ENCODE results near the gene MEGF8. TPM values are rescaled to one million over a fixed set of nuclear protein-coding genes. Genes with fewer than 3 reads are reported as not detected.
A peak's percentile ranks its signal among the peaks of the same experiment; 100 is the strongest.

MEGF8 gene
- total and polyA plus RNA-seq, 9 of the 15 experiments (the other 6 are each of a cell fraction or from before 2014, with no cell fraction given) = 0.28 to 13.1 (median 3.0) TPM

DNA sequence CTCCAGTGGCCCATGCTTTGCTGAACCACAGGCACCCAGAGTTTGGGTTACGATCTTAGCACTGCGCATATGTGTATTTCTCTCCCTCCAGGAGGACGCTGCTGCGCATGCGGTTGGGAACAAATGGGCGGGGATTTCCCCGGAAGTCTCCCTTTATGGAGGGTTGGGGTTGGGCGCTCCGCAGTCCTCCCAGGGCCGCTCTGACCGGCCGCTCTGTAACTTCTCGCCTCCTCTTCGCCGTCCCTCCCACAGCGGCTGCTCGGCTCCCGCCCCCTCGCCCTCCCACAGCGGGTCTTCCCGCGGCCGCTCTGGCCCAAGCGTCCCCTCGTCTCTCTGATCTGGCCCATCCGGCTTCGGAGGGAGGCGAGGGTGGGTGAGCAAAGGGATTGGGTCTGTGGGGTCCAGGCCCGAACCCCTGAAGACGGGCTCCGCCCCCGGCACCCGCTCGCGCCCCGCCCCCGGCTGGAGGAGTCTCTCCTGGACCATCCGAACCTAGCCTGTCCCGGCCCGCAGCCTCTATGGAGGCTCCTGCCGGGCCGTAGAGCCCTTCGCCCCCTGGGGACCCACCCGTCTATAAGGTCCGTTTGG is at the start of gene MEGF8 (continued):
- peak; percentile 20 for TF ChIP-seq HMGN3 (IDR thresholded peaks at IDR 0.05; ENCODE audit: borderline replicate concordance, extremely low read depth, insufficient read length, low read depth, low read length)
- peak; percentile 89 for TF ChIP-seq RBFOX2 (IDR thresholded peaks at IDR 0.05; ENCODE audit: low read depth, low read length)
- peak; percentile 67 for TF ChIP-seq SAP30 (IDR thresholded peaks at IDR 0.05; ENCODE audit: borderline replicate concordance, insufficient read depth, low read depth, low read length, poor library complexity, severe bottlenecking)
- TF ChIP-seq SIN3A (IDR thresholded peaks at IDR 0.05; ENCODE audit: borderline replicate concordance in 2 of 2, control insufficient read depth in 1 of 2, low read depth in 2 of 2, low read length in 2 of 2) = peak; percentile 2 to 30; a peak in 1 of 4 replicates
- TF ChIP-seq WHSC1 (IDR thresholded peaks at IDR 0.05; ENCODE audit: low read length) = no peak
- TF ChIP-seq ZNF232 (CRISPR knock-in tag; IDR thresholded peaks at IDR 0.05) = peak; percentile 88; the same call in 1 of the 2 replicates
- peak; percentile 98 for TF ChIP-seq NRF1 (conservative IDR thresholded peaks at IDR 0.05 in 1 of 2, IDR thresholded peaks at IDR 0.05 in 1 of 2)
- TF ChIP-seq PHF8 (IDR thresholded peaks at IDR 0.05; ENCODE audit: borderline replicate concordance, low read length) = peak; percentile 77; the same call in 1 of the 2 replicates
- TF ChIP-seq, protein P1, sequence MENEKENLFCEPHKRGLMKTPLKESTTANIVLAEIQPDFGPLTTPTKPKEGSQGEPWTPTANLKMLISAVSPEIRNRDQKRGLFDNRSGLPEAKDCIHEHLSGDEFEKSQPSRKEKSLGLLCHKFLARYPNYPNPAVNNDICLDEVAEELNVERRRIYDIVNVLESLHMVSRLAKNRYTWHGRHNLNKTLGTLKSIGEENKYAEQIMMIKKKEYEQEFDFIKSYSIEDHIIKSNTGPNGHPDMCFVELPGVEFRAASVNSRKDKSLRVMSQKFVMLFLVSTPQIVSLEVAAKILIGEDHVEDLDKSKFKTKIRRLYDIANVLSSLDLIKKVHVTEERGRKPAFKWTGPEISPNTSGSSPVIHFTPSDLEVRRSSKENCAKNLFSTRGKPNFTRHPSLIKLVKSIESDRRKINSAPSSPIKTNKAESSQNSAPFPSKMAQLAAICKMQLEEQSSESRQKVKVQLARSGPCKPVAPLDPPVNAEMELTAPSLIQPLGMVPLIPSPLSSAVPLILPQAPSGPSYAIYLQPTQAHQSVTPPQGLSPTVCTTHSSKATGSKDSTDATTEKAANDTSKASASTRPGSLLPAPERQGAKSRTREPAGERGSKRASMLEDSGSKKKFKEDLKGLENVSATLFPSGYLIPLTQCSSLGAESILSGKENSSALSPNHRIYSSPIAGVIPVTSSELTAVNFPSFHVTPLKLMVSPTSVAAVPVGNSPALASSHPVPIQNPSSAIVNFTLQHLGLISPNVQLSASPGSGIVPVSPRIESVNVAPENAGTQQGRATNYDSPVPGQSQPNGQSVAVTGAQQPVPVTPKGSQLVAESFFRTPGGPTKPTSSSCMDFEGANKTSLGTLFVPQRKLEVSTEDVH (IDR thresholded peaks at IDR 0.05; ENCODE audit: low read depth, partially characterized antibody) = peak; percentile 71
- TF ChIP-seq, protein P2, sequence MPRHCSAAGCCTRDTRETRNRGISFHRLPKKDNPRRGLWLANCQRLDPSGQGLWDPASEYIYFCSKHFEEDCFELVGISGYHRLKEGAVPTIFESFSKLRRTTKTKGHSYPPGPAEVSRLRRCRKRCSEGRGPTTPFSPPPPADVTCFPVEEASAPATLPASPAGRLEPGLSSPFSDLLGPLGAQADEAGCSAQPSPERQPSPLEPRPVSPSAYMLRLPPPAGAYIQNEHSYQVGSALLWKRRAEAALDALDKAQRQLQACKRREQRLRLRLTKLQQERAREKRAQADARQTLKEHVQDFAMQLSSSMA (CRISPR knock-in tag; IDR thresholded peaks at IDR 0.05) = 0 out of 2 replicates have a peak, but pooled peaks have one; percentile 15
- TF ChIP-seq, protein P3, sequence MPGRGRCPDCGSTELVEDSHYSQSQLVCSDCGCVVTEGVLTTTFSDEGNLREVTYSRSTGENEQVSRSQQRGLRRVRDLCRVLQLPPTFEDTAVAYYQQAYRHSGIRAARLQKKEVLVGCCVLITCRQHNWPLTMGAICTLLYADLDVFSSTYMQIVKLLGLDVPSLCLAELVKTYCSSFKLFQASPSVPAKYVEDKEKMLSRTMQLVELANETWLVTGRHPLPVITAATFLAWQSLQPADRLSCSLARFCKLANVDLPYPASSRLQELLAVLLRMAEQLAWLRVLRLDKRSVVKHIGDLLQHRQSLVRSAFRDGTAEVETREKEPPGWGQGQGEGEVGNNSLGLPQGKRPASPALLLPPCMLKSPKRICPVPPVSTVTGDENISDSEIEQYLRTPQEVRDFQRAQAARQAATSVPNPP (IDR thresholded peaks at IDR 0.05; ENCODE audit: borderline replicate concordance, insufficient read depth, insufficient read length) = no peak
- TF ChIP-seq, protein P4, sequence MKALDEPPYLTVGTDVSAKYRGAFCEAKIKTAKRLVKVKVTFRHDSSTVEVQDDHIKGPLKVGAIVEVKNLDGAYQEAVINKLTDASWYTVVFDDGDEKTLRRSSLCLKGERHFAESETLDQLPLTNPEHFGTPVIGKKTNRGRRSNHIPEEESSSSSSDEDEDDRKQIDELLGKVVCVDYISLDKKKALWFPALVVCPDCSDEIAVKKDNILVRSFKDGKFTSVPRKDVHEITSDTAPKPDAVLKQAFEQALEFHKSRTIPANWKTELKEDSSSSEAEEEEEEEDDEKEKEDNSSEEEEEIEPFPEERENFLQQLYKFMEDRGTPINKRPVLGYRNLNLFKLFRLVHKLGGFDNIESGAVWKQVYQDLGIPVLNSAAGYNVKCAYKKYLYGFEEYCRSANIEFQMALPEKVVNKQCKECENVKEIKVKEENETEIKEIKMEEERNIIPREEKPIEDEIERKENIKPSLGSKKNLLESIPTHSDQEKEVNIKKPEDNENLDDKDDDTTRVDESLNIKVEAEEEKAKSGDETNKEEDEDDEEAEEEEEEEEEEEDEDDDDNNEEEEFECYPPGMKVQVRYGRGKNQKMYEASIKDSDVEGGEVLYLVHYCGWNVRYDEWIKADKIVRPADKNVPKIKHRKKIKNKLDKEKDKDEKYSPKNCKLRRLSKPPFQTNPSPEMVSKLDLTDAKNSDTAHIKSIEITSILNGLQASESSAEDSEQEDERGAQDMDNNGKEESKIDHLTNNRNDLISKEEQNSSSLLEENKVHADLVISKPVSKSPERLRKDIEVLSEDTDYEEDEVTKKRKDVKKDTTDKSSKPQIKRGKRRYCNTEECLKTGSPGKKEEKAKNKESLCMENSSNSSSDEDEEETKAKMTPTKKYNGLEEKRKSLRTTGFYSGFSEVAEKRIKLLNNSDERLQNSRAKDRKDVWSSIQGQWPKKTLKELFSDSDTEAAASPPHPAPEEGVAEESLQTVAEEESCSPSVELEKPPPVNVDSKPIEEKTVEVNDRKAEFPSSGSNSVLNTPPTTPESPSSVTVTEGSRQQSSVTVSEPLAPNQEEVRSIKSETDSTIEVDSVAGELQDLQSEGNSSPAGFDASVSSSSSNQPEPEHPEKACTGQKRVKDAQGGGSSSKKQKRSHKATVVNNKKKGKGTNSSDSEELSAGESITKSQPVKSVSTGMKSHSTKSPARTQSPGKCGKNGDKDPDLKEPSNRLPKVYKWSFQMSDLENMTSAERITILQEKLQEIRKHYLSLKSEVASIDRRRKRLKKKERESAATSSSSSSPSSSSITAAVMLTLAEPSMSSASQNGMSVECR (CRISPR knock-in tag; IDR thresholded peaks at IDR 0.05) = peak; percentile 44; the same call in 1 of the 2 replicates
- TF ChIP-seq POLR2A (conservative IDR thresholded peaks at IDR 0.05) = peak; percentile 79
- TF ChIP-seq YY1 (IDR thresholded peaks at IDR 0.05; ENCODE audit: borderline replicate concordance in 1 of 3, control insufficient read depth in 1 of 3, extremely low read depth in 1 of 3, insufficient read depth in 3 of 3, insufficient read length in 1 of 3, insufficient replicate concordance in 2 of 3, low read depth in 1 of 3, low read length in 2 of 3) = peak in 2 of 3 experiments; percentile 13 to 44
- peak; percentile 23; the same call in 1 of the 2 replicates for TF ChIP-seq ZKSCAN1 (IDR thresholded peaks at IDR 0.05; ENCODE audit: low read depth, low read length)

Data from K562 (cell line).